NCI-H460 (cell line): ENCODE data around the gene KRCC1. TPM values are rescaled to one million over a fixed set of nuclear protein-coding genes. Genes with fewer than 3 reads are reported as not detected.

Experiments used
- DNase-seq: peaks from one replicate; pipeline ENCODE4 v3.0.0-alpha.2; 2016; ENCODE audit warnings: low read depth; ENCODE audit errors: extremely low read depth
- polyA plus RNA-seq: library from polyadenylated mRNA; depleted of rRNA; stranded (reverse); fragments of >200 nt; gene quantifications from 2 replicates; pipeline ENCODE4 v1.2.3, GENCODE V29; 2014; cell fraction: nucleus; rRNA removed
- total RNA-seq: library from RNA; depleted of rRNA; stranded (reverse); fragments of >200 nt; shearing (Covaris generic); gene quantifications from 2 replicates; pipeline ENCODE4 v1.2.3, GENCODE V29; 2014; rRNA removed

KRCC1 gene
- 15.2 and 15.4 TPM in 2 replicates for total RNA-seq
- 7.6 and 9.4 TPM in 2 replicates for polyA plus RNA-seq

- DNase-seq: peak; percentile 94
Observed at GRCh38 chr2:88055371-88056128, at the start of gene KRCC1. Gene KRCC1 (minus strand): TSS chr2:88055783. CDS start chr2:88028563, 27,220 bp downstream.

GRCh38 chr2:88100489-88100858 lies 44.9 kb upstream of the KRCC1 start:
- no peak for DNase-seq

- peak; percentile 22 for DNase-seq
Observed at GRCh38 chr2:88099798-88100488, 44.4 kb upstream of the KRCC1 start.

GRCh38 chr2:88098558-88098900 lies 42.9 kb upstream of the KRCC1 start:
- no peak for DNase-seq

- no peak for DNase-seq
Observed at GRCh38 chr2:88097891-88098557, 42.4 kb upstream of the KRCC1 start.

- no peak for DNase-seq
Observed at GRCh38 chr2:88097192-88097591, 41.6 kb upstream of the KRCC1 start.

GRCh38 chr2:88096708-88097107 lies 41.1 kb upstream of the KRCC1 start:
- no peak for DNase-seq

- no peak for DNase-seq
Observed at GRCh38 chr2:88095022-88095421, 39.4 kb upstream of the KRCC1 start.

GRCh38 chr2:88092773-88093172 lies 37.2 kb upstream of the KRCC1 start:
- DNase-seq: no peak

GRCh38 chr2:88091943-88092342 lies 36.4 kb upstream of the KRCC1 start:
- DNase-seq: no peak

GRCh38 chr2:88090446-88091283 lies 35.1 kb upstream of the KRCC1 start:
- DNase-seq: no peak

- DNase-seq: no peak
Observed at GRCh38 chr2:88088999-88089398, 33.4 kb upstream of the KRCC1 start.

GRCh38 chr2:88087763-88088162 lies 32.2 kb upstream of the KRCC1 start:
- no peak for DNase-seq

- DNase-seq: no peak
Observed at GRCh38 chr2:88087073-88087472, 31.5 kb upstream of the KRCC1 start.

- DNase-seq: no peak
Observed at GRCh38 chr2:88086401-88086800, 30.8 kb upstream of the KRCC1 start.

- DNase-seq: no peak
Observed at GRCh38 chr2:88085602-88086001, 30.0 kb upstream of the KRCC1 start.

- DNase-seq: no peak
Observed at GRCh38 chr2:88085099-88085498, 29.5 kb upstream of the KRCC1 start.

GRCh38 chr2:88082781-88083180 lies 27.2 kb upstream of the KRCC1 start:
- DNase-seq: no peak

GRCh38 chr2:88081924-88082608 lies 26.5 kb upstream of the KRCC1 start:
- no peak for DNase-seq

- DNase-seq: no peak
Observed at GRCh38 chr2:88080545-88080944, 25.0 kb upstream of the KRCC1 start.
